ENCODE results near the gene SLC17A1.
"Not testable (repeated sequence)": the region's sequence is repeated elsewhere in the genome, so short reads cannot be mapped to it uniquely, and the experiment has no call there.

Gene SLC17A1

DNA sequence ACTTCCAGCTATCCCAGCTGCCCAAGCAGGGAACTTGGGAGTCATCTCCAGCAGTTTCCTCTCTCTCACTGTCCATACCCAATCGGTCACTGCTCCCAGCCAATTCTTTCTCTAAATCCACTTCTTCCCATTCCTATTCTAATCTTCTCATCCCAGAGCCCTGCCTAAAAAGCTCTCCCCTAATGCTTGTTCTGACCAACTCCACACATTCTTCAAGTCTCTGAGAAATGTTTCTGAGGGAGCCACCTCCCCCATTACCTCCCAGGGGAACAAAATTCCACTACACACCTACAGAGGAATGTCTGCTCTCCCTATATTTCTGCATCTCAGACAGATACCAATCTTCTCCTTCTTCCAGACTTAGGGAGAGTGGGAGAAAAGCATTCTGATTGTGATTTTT is 63.3 kb downstream of the SLC17A1 start:
- no peaks in the 10 kb centered on the region for H3K36me3 Mint-ChIP-seq (ENCODE audit: insufficient read depth)
- no peak overlapping the region for H3K4me3 Mint-ChIP-seq
- H3K9me3 Mint-ChIP-seq: no peaks in the 10 kb centered on the region
- no peak for ATAC-seq (replicated peaks)
- H3K4me1 Mint-ChIP-seq (ENCODE audit: low read depth in 2 of 2): no peaks in the 10 kb centered on the region
- DNase-seq: no peak
- H3K27me3 Mint-ChIP-seq: peaks cover 15 to 30% of the 10 kb centered on the region in 2 donors
- no peak overlapping the region for H3K27ac Mint-ChIP-seq

DNA sequence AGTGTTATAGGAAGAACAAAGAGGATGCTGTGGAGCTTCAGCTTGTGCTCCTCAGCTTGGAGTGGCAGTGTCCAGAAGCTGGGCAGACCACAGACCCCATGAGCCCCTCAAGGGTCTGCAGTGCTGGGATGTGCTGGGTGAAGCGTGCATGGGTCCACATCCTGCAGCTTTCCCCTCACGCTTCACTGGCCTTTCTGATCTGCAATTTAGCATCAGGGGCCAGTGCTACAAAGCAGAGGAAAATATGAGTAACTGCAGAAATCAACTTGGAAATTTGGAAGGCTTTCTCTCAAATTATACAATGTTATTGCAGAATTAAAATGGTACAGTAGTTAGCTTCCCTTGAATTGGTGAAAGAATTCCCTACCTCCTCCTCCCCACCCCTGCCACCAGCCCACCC is 67.2 kb downstream of the SLC17A1 start:
- no peak overlapping the region for H3K27ac Mint-ChIP-seq
- no peak overlapping the region for H3K4me3 Mint-ChIP-seq
- no peaks in the 10 kb centered on the region for H3K36me3 Mint-ChIP-seq (ENCODE audit: insufficient read depth)
- peaks cover 10 to 46% of the 10 kb centered on the region in 2 donors for H3K27me3 Mint-ChIP-seq
- no peak for ATAC-seq (replicated peaks)
- H3K9me3 Mint-ChIP-seq: no peaks in the 10 kb centered on the region
- no peaks in the 10 kb centered on the region for H3K4me1 Mint-ChIP-seq (ENCODE audit: low read depth in 2 of 2)
- no peak for DNase-seq

DNA sequence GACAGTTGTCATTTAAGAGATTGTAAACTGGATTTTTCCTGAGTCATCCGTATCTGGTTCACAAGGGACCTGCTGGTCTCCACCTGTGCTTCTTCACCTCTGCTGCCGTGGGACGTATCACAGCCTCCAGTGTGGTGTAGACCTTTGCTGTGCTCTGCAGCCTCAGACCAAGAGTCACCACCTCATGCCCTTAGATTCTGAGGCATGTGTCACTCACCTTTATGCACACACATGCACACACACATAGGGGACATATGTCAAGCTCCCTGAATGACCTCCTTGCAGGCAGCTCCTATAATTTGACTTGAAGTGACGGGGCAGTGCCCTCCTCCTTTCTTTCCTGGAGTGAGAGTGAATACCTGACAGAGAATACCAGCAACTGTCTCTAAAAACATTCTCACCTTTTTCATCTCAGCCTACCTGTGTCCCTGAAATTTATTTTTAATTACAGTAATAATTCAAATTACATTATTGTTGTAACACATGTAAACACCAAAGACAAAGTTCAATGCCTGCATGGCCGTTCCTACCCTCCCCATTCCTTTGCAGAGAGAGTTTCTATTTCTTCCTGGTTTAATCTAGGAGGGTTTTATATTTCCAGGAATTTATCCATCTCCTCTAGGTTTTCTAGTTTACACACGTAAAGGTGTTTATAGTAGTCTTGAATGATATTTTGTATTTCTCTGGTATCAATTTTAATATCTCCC is 73.8 kb downstream of the SLC17A1 start:
- no peak overlapping the region for H3K4me3 Mint-ChIP-seq
- H3K27ac Mint-ChIP-seq: no peak overlapping the region
- H3K4me1 Mint-ChIP-seq (ENCODE audit: low read depth in 2 of 2): no peaks in the 10 kb centered on the region
- H3K9me3 Mint-ChIP-seq: no peaks in the 10 kb centered on the region
- H3K27me3 Mint-ChIP-seq: peaks cover 20 to 28% of the 10 kb centered on the region in 2 donors
- ATAC-seq (replicated peaks) (no peak), DNase-seq (no peak)
- H3K36me3 Mint-ChIP-seq (ENCODE audit: insufficient read depth): no peaks in the 10 kb centered on the region

DNA sequence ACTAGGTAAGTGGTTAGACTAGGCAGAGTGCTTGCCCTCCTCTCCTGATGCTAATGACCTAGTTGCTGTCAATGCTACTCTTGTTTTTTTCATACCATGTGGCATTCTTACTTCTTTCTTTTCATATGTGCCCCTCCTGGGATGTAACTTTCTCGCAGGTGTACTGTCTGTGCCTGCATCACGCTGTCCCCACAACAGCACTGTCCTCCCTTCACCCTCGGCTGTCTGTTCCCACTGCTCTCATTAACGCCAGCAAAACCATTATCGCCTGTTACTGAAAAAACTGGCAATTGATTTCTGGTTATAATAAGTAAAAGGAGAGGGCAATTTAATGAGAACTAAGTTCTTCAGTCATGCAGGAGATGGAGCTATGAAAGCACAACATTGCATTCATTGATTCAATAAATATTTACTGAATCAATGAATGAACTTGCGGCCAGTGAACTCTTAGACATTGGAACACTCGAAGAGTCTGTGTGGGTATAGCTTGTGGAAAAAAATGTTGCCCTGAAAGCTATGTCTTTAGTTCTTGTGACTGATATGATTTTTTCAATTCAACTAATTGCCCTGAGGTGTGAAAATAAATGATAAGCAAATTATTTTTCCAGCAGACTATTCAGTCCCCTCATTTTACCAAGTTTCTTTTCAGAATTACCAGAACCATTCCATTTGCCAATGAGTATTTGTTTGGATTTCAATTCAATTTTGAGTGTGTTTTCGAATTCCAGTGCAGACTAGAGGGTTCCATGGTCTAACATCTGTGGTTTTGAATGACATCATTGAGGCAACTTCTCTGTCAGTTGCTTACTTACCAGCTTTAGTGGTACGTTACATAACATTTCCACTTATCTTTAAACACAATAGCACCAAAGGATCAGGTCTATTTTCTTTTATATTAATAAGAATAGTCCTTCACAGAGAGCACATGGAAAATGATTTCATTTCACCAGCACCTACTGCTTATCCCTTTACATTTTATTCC is 75.2 kb downstream of the SLC17A1 start:
- Mint-ChIP-seq H3K9me3 (no peaks in the 10 kb centered on the region), H3K4me3 (no peak overlapping the region), H3K27me3 (peaks cover 18 to 20% of the 10 kb centered on the region in 2 donors), H3K27ac (no peak overlapping the region), H3K4me1 (ENCODE audit: low read depth in 2 of 2) (no peaks in the 10 kb centered on the region), H3K36me3 (ENCODE audit: insufficient read depth) (no peaks in the 10 kb centered on the region)
- no peak for DNase-seq
- ATAC-seq (replicated peaks): no peak

DNA sequence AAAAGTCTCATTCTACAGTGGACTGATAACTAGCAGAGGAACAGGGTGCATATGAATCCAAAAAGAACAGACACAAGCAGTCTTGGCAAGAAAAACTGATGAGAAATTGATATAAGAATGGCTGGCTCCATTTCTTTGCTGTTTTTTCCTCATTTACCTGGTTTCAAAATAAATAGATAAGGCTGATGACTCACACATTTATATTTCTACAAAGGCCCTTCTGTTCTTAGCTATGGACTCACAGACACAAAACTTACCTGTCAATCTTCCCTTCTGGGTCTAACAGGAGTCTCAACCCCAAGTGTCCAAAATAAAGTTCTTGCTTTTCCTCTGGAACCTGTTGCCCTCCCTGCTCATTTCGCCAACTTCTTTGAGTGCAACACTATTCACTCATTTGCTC is 76.4 kb downstream of the SLC17A1 start:
- Mint-ChIP-seq H3K4me3 (no peak overlapping the region), H3K4me1 (ENCODE audit: low read depth in 2 of 2) (no peaks in the 10 kb centered on the region), H3K27me3 (peaks cover 15 to 20% of the 10 kb centered on the region in 2 donors), H3K9me3 (no peaks in the 10 kb centered on the region), H3K36me3 (ENCODE audit: insufficient read depth) (no peaks in the 10 kb centered on the region), H3K27ac (no peak overlapping the region)
- ATAC-seq (replicated peaks): no peak
- no peak for DNase-seq

DNA sequence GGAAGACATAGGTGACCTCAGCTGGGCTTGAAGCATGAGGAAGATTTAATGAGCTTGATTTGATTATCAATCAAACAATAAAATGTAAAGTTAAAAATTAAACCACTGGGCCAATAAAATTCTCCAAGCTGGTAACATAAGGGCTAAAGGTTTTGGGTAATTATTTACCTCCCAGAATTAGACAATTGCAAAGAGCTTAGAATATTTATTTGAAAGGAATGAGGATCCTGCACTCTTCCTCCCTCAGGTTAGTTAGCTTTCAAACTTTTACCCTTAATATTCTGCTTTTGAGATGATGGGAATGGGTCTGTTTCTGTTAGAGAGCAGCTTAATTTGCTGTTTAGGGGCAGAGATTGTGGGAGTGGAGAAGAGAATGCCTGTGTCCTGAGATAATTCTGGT is 77.3 kb downstream of the SLC17A1 start, which contains the start of gene SLC17A4:
Gene SLC17A4, plus strand, starts transcription at position 208 of the 400 bp plus-strand sequence. CDS start 7,221 bp downstream, outside the sequence.
- no peaks in the 10 kb centered on the region for H3K4me1 Mint-ChIP-seq (ENCODE audit: low read depth in 2 of 2)
- no peak for ATAC-seq (replicated peaks)
- no peaks in the 10 kb centered on the region for H3K36me3 Mint-ChIP-seq (ENCODE audit: insufficient read depth)
- no peak within 1 kb of the TSS for H3K27ac Mint-ChIP-seq
- H3K9me3 Mint-ChIP-seq: no peaks in the 10 kb centered on the region
- no peak for DNase-seq
- H3K27me3 Mint-ChIP-seq: peaks cover 12 to 20% of the 10 kb centered on the region in 2 donors
- H3K4me3 Mint-ChIP-seq: no peak within 1 kb of the TSS

DNA sequence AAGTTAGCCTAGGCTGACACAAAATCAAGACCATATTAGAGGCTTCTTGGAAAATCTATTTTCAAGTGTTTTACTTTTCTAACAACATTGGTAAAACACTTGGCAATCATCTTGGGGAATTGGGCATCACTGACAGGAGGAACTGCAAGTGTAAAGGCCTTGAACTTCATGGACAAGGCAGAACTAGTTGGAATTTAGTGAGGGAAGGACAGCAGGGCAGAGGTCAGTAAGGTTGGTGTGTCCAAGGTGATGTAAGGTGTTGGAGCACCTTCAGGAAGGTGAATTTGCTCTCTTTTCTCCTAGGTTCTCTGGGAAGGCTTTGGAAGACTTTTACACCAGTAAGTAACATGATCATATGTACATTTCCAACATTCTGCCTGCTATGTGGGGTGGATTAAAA is 78.8 kb downstream of the SLC17A1 start:
- DNase-seq: no peak
- no peak for ATAC-seq (replicated peaks)
- Mint-ChIP-seq H3K4me3 (no peak overlapping the region), H3K27ac (no peak overlapping the region), H3K4me1 (ENCODE audit: low read depth in 2 of 2) (no peaks in the 10 kb centered on the region), H3K27me3 (peaks cover 5 to 10% of the 10 kb centered on the region in 2 donors), H3K36me3 (ENCODE audit: insufficient read depth) (no peaks in the 10 kb centered on the region), H3K9me3 (no peaks in the 10 kb centered on the region)

DNA sequence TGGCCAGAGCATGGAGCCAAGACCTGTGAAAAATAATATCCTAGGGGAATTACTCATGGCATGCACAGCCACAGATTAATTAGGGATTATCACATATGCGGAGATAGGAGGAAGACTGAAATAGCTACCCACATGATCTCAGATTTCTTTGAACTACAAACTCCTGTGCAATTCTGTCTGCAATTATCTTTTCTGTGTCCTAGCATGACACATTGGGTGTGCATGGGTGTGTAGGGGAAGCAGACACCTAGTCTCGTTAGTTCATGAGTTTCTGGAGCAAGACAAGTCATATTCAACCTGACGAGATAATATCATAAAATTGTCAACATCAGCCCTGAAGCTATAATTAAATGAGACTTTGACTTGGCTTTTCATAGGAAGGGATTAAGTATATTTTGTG is 80.9 kb downstream of the SLC17A1 start:
- no peaks in the 10 kb centered on the region for H3K36me3 Mint-ChIP-seq (ENCODE audit: insufficient read depth)
- no peak overlapping the region for H3K27ac Mint-ChIP-seq
- H3K27me3 Mint-ChIP-seq: peaks cover 0 to 3% of the 10 kb centered on the region in 2 donors
- ATAC-seq (replicated peaks) (no peak), DNase-seq (no peak)
- no peak overlapping the region for H3K4me3 Mint-ChIP-seq
- H3K9me3 Mint-ChIP-seq: no peaks in the 10 kb centered on the region
- H3K4me1 Mint-ChIP-seq (ENCODE audit: low read depth in 2 of 2): no peaks in the 10 kb centered on the region

DNA sequence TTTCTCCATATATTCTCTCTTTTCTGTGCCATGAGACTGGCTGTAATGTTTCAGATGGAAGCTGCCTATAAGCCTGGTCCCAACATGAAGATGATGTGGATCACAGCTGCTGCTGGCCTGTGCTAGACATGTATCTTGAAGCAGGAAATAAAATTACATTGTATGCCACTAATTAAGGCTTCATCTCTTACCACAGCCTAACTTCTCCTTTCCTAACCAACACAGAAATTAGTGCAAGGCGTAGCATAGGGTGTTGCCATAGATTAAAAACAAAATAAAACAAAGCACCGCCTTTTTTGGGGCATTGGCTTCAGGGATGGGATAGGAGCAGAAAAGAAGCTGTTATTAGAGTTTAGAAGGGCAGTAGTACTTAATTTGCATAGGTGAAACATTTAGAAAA is 82.0 kb downstream of the SLC17A1 start:
- no peak for ATAC-seq (replicated peaks)
- H3K4me1 Mint-ChIP-seq (ENCODE audit: low read depth in 2 of 2): no peaks in the 10 kb centered on the region

DNA sequence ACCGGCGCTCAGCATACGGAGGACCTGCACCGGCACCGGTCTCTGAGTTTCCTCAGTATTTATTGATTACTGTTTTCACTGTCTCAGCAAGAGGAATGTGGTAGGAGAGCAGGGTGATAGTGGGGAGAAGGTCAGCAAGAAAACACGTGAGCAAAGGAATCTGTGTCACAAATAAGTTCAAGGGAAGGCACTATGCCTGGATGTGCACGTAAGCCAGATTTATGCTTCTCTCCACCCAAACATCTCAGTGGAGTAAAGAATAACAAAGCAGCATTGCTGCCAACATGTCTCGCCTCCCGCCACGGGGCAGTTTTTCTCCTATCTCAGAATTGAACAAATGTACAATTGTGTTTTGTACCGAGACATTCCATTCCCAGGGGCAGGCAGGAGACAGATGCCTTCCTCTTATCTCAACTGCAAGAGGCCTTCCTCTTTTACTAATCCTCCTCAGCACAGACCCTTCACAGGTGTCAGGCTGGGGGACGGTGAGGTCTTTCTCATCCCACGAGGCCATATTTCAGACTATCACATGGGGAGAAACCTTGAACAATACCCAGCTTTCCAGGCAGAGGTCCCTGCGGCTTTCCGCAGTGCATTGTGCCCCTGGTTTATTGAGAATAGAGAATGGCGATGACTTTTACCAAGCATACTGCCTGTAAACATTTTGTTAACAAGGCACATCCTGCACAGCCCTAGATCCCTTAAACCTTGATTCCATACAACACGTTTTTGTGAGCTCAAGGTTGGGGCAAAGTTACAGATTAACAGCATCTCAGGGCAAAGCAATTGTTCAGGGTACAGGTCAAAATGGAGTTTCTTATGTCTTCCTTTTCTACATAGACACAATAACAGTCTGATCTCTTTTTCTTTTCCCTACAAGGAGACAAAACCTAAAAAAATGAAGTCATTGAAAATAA is 83.0 kb downstream of the SLC17A1 start:
- not testable (repeated sequence) for H3K4me3 Mint-ChIP-seq

More for the DNA sequence above, 82.0 kb downstream of the SLC17A1 start:
- H3K9me3 Mint-ChIP-seq: no peaks in the 10 kb centered on the region
- no peaks in the 10 kb centered on the region for H3K36me3 Mint-ChIP-seq (ENCODE audit: insufficient read depth)
- no peak for DNase-seq
- no peaks in the 10 kb centered on the region for H3K27me3 Mint-ChIP-seq
- H3K4me3 Mint-ChIP-seq: no peak overlapping the region
- H3K27ac Mint-ChIP-seq: no peak overlapping the region

DNA sequence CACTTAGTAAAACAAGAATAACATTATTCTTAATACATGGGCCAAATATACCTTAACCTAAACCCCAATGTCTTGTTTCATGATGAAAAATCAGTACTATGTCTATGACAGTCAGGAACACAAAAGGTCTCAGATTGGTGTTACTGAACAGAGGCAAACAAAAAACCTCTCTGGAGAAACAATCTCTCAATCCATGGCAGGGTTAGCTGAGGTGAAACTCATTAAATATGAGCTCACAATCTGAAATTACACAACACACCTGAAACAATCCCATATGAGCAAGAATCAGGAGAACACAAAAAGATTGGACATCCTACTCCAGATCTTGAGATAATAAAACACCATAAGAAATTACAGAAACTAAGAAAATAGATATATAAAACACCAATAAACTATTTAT is 83.8 kb downstream of the SLC17A1 start:
- H3K27ac Mint-ChIP-seq: no peak overlapping the region
- no peaks in the 10 kb centered on the region for H3K27me3 Mint-ChIP-seq
- H3K36me3 Mint-ChIP-seq (ENCODE audit: insufficient read depth): no peaks in the 10 kb centered on the region
- ATAC-seq (replicated peaks) (no peak), DNase-seq (no peak)
- H3K9me3 Mint-ChIP-seq: no peaks in the 10 kb centered on the region
- no peak overlapping the region for H3K4me3 Mint-ChIP-seq
- H3K4me1 Mint-ChIP-seq (ENCODE audit: low read depth in 2 of 2): no peaks in the 10 kb centered on the region

More for the DNA sequence above, 83.0 kb downstream of the SLC17A1 start:
- not testable (repeated sequence) for H3K27me3 Mint-ChIP-seq; DNase-seq; H3K36me3 Mint-ChIP-seq (ENCODE audit: insufficient read depth); ATAC-seq (replicated peaks); H3K27ac Mint-ChIP-seq; H3K4me1 Mint-ChIP-seq (ENCODE audit: low read depth in 2 of 2); H3K9me3 Mint-ChIP-seq

DNA sequence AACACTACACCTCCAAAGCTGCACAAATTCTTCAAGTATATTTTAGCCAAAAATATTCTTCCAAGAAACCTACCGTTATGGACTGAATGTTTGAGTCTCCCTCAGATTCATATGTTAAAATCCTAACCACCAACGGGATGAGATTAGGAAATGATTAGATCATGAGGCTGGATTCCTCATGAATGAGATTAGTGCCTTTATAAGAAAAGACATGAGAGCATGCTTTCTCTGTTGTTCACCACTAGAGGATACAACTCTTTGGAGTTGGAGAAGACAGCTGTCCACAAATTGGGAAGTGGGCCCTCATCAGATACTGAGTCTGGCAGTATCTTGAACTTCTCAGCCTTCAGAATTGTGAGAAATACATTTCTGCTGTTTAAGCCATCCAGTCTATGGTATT is 84.4 kb downstream of the SLC17A1 start:
- no peaks in the 10 kb centered on the region for H3K9me3 Mint-ChIP-seq
- no peak overlapping the region for H3K4me3 Mint-ChIP-seq
- ATAC-seq (replicated peaks) (no peak), DNase-seq (no peak)
- no peaks in the 10 kb centered on the region for H3K36me3 Mint-ChIP-seq (ENCODE audit: insufficient read depth)
- no peak overlapping the region for H3K27ac Mint-ChIP-seq
- no peaks in the 10 kb centered on the region for H3K27me3 Mint-ChIP-seq
- H3K4me1 Mint-ChIP-seq (ENCODE audit: low read depth in 2 of 2): no peaks in the 10 kb centered on the region

DNA sequence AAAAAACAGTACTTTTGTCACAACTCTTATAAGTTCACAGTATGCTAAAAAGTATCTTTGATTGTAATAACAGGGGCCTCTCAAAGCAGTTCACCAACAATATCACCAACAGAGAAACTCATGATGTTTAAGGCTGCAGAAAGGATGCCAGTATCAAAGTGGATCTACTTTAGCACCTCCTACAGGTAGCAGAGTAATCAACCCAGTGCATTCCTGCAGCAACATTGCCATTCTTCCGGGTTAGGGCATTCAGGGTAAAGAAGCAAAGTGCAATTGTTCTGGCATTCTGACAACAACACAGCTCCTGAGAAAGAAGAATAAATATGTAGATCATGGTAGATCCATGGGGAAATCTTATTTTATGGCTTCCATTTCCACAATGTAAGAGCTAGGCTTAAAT is 84.9 kb downstream of the SLC17A1 start:
- ATAC-seq (replicated peaks) (no peak), DNase-seq (no peak)
- Mint-ChIP-seq H3K27me3 (no peaks in the 10 kb centered on the region), H3K4me3 (no peak overlapping the region), H3K27ac (no peak overlapping the region), H3K36me3 (ENCODE audit: insufficient read depth) (no peaks in the 10 kb centered on the region), H3K4me1 (ENCODE audit: low read depth in 2 of 2) (no peaks in the 10 kb centered on the region), H3K9me3 (no peaks in the 10 kb centered on the region)
